H1 (cell line): ENCODE measurements around the gene PRKAG3. TPM values are rescaled to one million over a fixed set of nuclear protein-coding genes. Genes with fewer than 3 reads are reported as not detected.

Source experiments
- BACH1 ChIP-seq: IDR thresholded peaks from 2 replicates; pipeline ENCODE4 v1.6.1; 2012; ENCODE audit warnings: low read length, improper control_type of control experiment
- EZH2 ChIP-seq: fragments of 200-600 bp; sonication (generic); IDR thresholded peaks from 2 replicates; pipeline ENCODE4 v1.7.1; 2012; ENCODE audit warnings: low read depth, mild to moderate bottlenecking, moderate library complexity, low read length, inconsistent platforms; ENCODE audit not compliant: severe bottlenecking
- polyA plus RNA-seq, 7 experiments: library from polyadenylated mRNA; depleted of rRNA in 3 of 7; stranded (reverse) in 5 of 7; unstranded in 2 of 7; fragments of >200 nt in 5 of 7; fragments of 200-250 nt in 2 of 7; gene quantifications; 1 replicate in 5 of 7; 2 replicates in 1 of 7; 4 replicates in 1 of 7; pipeline versions ENCODE4 v1.2.1 to v1.2.3, GENCODE V29; 2011 to 2013; ENCODE audit warnings: missing spikeins in 2 of 7, mixed read lengths in 2 of 7
- total RNA-seq: library from RNA; stranded (reverse); fragmentation: NEBNext Ultra II Directional; extraction: Animal tissue kit (Norgen Biotek cat#: 25700); gene quantifications from 2 replicates; pipeline ENCODE4 v1.2.1, GENCODE V29; 2021

The PRKAG3 gene
- total and polyA plus RNA-seq, 2 of the 8 experiments (the other 6 are each of a cell fraction or from before 2014, with no cell fraction given), result not detected

DNA sequence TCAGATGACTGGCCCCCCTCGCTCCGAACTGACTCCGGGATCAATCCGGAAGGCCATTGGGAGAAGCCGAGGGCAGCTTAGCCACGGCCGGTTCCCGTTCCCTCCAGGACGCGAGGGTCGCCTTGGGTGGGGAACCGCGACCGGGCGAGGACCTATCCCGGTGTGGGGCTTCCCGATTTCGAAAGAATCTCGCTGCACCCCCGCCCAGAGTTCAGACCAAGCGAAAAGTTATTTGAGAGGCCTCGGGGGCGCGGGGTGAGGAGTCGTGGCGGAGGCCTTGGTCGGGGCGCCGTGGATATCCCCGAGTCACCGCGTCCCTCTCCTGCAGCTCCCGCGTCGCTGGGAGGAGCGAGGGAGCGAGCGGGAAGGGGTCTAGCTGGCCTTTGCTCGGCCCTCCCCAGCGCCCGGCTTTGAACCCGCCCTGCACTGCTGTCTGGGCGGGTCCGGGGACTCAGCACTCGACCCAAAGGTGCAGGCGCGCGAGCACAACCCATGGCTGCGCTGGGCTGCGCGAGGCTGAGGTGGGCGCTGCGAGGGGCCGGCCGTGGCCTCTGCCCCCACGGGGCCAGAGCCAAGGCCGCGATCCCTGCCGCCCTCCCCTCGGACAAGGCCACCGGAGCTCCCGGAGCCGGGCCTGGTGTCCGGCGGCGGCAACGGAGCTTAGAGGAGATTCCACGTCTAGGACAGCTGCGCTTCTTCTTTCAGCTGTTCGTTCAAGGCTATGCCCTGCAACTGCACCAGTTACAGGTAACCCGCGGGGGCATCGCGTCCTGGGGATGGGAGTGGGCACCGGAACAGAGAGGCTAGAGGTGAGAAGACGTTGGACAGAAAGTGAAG, 49.7 kb downstream of the PRKAG3 start, which contains the start of gene CYP27A1 (continued):
- TF ChIP-seq EZH2 (peak; percentile 64), BACH1 (peak; percentile 20; the same call in 1 of the 2 replicates)
